K562 (cell line): ENCODE measurements around the gene LAMB3. TPM values are rescaled to one million over a fixed set of nuclear protein-coding genes. Genes with fewer than 3 reads are reported as not detected.

Experiments used
- BMI1 ChIP-seq: fragments of 150-350 bp; IDR thresholded peaks from 2 replicates; pipeline ENCODE4 v1.6.1; 2014; ENCODE audit warnings: low read length
- COPS2 ChIP-seq: fragments of 450-650 bp; conservative IDR thresholded peaks from 2 replicates; pipeline ENCODE4 v1.6.1; 2016; ENCODE audit warnings: mild to moderate bottlenecking, moderate library complexity
- E4F1 ChIP-seq: fragments of 250-450 bp; sonication (Bioruptor Pico); IDR thresholded peaks from 2 replicates; pipeline ENCODE4 v1.5.0; 2021; ENCODE audit warnings: mild to moderate bottlenecking, borderline replicate concordance
- HMG20A ChIP-seq: fragments of 450-650 bp; formaldehyde crosslinking; conservative IDR thresholded peaks from 2 replicates; pipeline ENCODE4 v1.4.0; 2020; ENCODE audit warnings: mild to moderate bottlenecking, mixed read lengths
- HMG20B ChIP-seq: fragments of 250-450 bp; sonication (Bioruptor Pico); IDR thresholded peaks from 2 replicates; pipeline ENCODE4 v1.5.0; 2021; ENCODE audit warnings: mild to moderate bottlenecking
- HSF4 ChIP-seq: fragments of 250-450 bp; sonication (Bioruptor Pico); IDR thresholded peaks from 2 replicates; pipeline ENCODE4 v2.1.2; 2022; ENCODE audit warnings: mild to moderate bottlenecking, moderate library complexity, borderline replicate concordance
- MYNN ChIP-seq, 2 experiments: sonication (generic); formaldehyde crosslinking in 1 of 2; IDR thresholded peaks; 2 replicates each; pipeline versions ENCODE4 v1.5.0 to v1.6.1; 2016 to 2020; ENCODE audit warnings: antibody characterized with exemption in 1 of 2, missing genetic modification reagents in 1 of 2
- NBN ChIP-seq: fragments of 450-650 bp; IDR thresholded peaks from 2 replicates; pipeline ENCODE4 v1.6.1; 2016; ENCODE audit warnings: low read depth, mild to moderate bottlenecking
- PCBP2 ChIP-seq: fragments of 200-400 bp; formaldehyde crosslinking; IDR thresholded peaks from 2 replicates; pipeline ENCODE4 v1.6.1; 2018; ENCODE audit warnings: low read length, low read depth, mild to moderate bottlenecking, moderate library complexity; ENCODE audit not compliant: poor library complexity, severe bottlenecking
- RCOR1 ChIP-seq, 2 experiments: IDR thresholded peaks; 2 replicates each; pipeline ENCODE4 v1.6.1; 2012; ENCODE audit warnings: low read depth in 2 of 2, low read length in 2 of 2, borderline replicate concordance in 1 of 2, improper control_type of control experiment in 1 of 2
- SNAPC5 ChIP-seq: fragments of 250-450 bp; sonication (Bioruptor Pico); IDR thresholded peaks from 2 replicates; pipeline ENCODE4 v1.8.0; 2021; ENCODE audit warnings: moderate library complexity, mild to moderate bottlenecking, inconsistent platforms
- STAT5A ChIP-seq: IDR thresholded peaks from 2 replicates; pipeline ENCODE4 v1.6.1; 2012; ENCODE audit warnings: low read length, inconsistent platforms, borderline replicate concordance
- TSHZ1 ChIP-seq: fragments of 250-450 bp; sonication (Bioruptor Pico); IDR thresholded peaks from 2 replicates; pipeline ENCODE4 v1.4.0; 2020; ENCODE audit warnings: mild to moderate bottlenecking, moderate library complexity
- ZNF316 ChIP-seq: fragments of 450-650 bp; IDR thresholded peaks from 2 replicates; pipeline ENCODE4 v1.6.1; 2016
- ZNF395 ChIP-seq: fragments of 200-800 bp; sonication (Bioruptor generic); IDR thresholded peaks from 2 replicates; pipeline ENCODE4 v1.6.1; 2017; ENCODE audit warnings: missing genetic modification characterization, missing compliant biosample characterization
- ZNF583 ChIP-seq: fragments of 250-450 bp; sonication (Bioruptor Pico); IDR thresholded peaks from 2 replicates; pipeline ENCODE4 v1.4.0; 2020
- ZNF79 ChIP-seq: fragments of 250-450 bp; sonication (Bioruptor Pico); IDR thresholded peaks from 2 replicates; pipeline ENCODE4 v1.4.0; 2020; ENCODE audit warnings: low read depth, mild to moderate bottlenecking, moderate library complexity
- polyA plus RNA-seq, 8 experiments: library from polyadenylated mRNA; depleted of rRNA in 4 of 8; stranded (reverse) in 5 of 8; unstranded in 3 of 8; fragments of >200 nt; fragmentation: Nextera tagmentation in 2 of 8; fragmentation: Illumina TruSeq in 1 of 8; extraction: Ambion mirVana in 2 of 8; extraction: Trizol in 1 of 8; gene quantifications; 2 replicates each; pipeline versions ENCODE4 v1.2.1 to v1.2.3, GENCODE V29; 2011 to 2014; ENCODE audit warnings: inconsistent platforms in 1 of 8, missing spikeins in 1 of 8
- total RNA-seq, 7 experiments: library from RNA; depleted of rRNA in 6 of 7; stranded (reverse); fragments of >200 nt in 6 of 7; fragmentation: Illumina TruSeq in 2 of 7; extraction: Trizol in 2 of 7; gene quantifications; 2 replicates each; pipeline versions ENCODE4 v1.2.1 to v1.2.3, GENCODE V29; 2011 to 2021; ENCODE audit warnings: low replicate concordance in 1 of 7

The LAMB3 gene
- total and polyA plus RNA-seq, 9 of the 15 experiments (the other 6 are each of a cell fraction or from before 2014, with no cell fraction given): 0.08 to 1.3 (median 0.91) TPM

- no peak for TF ChIP-seq E4F1 (CRISPR knock-in tag)
- no peak for TF ChIP-seq NBN
- TF ChIP-seq HSF4: no peak
- TF ChIP-seq PCBP2: no peak
- TF ChIP-seq MYNN (IDR thresholded peaks at IDR 0.05): peak; percentile 81; the same call in 1 of the 2 replicates
- TF ChIP-seq MYNN (CRISPR knock-in tag; IDR thresholded peaks at IDR 0.05): no peak
- no peak for TF ChIP-seq HMG20B
- no peak for TF ChIP-seq BMI1
- TF ChIP-seq ZNF395: peak; percentile 65; the same call in 1 of the 2 replicates
- peak; percentile 96 for TF ChIP-seq ZNF583 (CRISPR knock-in tag)
- no peak for TF ChIP-seq ZNF316
- peak in 1 of 2 experiments; percentile 12; a peak in 2 of 4 replicates for TF ChIP-seq RCOR1 (IDR thresholded peaks at IDR 0.05; ENCODE audit: borderline replicate concordance in 1 of 2, low read depth in 2 of 2, low read length in 2 of 2)
- no peak for TF ChIP-seq STAT5A
- TF ChIP-seq HMG20A (CRISPR knock-in tag): no peak
- no peak for TF ChIP-seq TSHZ1 (CRISPR knock-in tag)
- no peak for TF ChIP-seq COPS2
- no peak for TF ChIP-seq SNAPC5 (CRISPR knock-in tag)
- no peak for TF ChIP-seq ZNF79 (CRISPR knock-in tag)
These were observed 3.1 kb downstream of the LAMB3 start (continued) for GRCh38 chr1:209648931-209649776.
